GM21717 (cell line): ENCODE results near the gene VAV3.
"Not testable (repeated sequence)": the region's sequence is repeated elsewhere in the genome, so short reads cannot be mapped to it uniquely, and the experiment has no call there.

Experiments used
- ATAC-seq: cut with Tn5 transposase; IDR thresholded peaks from one replicate; pipeline ENCODE4 v1.9.1; 2021; ENCODE audit warnings: mild to moderate bottlenecking, moderate library complexity; ENCODE audit not compliant: unreplicated experiment

Gene VAV3

DNA sequence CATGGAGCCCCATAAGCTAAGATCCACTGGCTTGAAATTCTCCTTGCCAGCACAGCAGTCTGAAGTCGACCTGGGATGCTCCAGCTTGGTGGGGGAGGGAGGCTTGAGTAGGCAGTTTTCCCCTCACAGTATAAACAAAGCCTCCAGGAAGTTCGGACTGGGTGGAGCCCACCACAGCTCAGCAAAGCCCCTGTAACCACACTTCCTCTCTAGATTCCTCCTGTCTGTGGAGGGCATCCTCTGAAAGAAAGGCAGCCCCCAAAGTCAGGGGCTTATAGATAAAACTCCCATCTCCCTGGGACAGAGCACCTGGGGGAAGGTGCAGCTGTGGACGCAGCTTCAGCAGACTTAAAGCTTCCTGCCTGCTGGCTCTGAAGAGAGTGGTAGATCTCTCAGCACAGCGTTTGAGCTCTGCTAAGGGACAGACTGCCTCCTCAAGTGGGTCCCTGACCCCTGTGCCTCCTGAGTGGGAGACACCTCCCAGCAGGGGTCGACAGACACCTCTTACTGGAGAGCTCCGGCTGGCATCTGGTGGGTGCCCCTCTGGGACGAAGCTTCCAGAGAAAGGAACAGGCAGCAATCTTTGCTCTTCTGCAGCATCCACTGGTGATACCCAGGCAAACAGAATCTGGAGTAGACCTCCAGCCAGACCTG lies 120.3 kb downstream of the VAV3 start:
- not testable (repeated sequence) for ATAC-seq

DNA sequence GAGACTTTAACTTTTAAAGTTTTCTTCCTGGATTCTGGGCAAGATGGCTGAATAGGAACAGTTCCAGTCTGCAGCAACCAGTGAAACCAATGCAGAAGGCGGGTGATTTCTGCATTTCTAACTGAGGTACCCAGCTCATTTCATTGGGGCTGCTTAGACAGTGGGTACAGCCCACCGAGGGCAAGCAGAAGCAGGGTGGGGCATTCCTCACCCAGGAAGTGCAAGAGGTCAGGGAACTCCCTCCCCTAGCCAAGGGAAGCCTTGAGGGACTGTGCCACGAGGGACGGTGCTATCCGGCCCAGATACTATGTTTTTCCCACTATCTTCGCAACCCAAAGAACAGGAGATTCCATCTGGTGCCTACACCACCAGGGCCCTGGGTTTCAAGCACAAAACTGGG lies 121.0 kb downstream of the VAV3 start:
- no peak for ATAC-seq

DNA sequence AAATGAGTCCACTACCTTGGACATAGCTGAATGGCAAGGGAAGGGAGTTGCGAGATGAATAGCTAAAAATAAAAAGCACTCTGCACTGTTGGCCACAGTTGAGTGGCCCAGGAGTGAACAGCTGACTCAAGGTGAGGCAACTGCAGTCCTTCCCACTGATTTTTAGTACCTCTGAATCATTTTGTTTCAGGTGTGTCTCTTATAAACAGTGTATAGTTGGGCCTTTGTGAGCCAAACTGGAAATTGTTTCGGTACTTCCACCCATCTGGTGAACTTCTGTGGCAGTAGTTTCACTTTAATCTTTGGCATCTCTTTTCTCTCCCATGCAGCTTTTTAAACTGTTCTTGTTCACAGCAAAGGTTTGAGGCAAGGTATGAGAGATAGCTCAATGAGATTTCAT lies 122.7 kb downstream of the VAV3 start:
- ATAC-seq: no peak

DNA sequence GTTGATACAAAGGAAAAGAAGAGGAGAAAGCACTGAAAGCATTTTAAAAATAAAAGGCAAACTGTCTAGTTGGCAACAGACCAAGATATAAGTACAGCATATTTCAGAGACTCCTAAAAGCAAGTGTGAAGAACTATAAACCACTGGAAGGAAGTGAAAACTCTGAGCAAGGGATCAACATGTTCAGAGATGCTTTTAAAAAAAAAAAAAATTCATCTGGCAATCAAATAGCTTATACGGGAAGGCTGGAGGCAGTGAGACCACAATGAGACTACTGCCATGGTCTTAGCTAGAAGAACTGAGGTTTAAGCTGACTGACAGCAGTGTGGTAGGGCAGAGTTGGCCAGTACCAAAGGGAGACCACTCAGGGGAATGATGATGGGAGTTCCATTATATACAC lies 124.3 kb downstream of the VAV3 start:
- no peak for ATAC-seq

DNA sequence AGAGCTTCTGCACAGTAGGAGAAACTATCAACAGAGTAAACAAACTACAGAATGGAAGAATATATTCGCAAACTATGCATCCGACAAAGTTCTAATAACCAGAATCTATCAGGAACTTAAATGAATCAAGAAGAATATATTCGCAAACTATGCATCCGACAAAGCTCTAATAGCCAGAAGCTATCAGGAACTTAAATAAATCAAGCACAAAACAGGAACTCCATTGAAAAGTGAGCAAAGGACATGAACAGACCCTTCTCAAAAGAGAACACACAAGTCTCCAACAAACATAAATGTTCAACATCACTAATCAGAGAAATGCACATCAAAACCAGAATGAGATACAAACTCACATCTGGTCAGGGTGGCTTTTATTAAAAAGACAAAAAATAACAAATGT lies 126.9 kb downstream of the VAV3 start:
- no peak for ATAC-seq

DNA sequence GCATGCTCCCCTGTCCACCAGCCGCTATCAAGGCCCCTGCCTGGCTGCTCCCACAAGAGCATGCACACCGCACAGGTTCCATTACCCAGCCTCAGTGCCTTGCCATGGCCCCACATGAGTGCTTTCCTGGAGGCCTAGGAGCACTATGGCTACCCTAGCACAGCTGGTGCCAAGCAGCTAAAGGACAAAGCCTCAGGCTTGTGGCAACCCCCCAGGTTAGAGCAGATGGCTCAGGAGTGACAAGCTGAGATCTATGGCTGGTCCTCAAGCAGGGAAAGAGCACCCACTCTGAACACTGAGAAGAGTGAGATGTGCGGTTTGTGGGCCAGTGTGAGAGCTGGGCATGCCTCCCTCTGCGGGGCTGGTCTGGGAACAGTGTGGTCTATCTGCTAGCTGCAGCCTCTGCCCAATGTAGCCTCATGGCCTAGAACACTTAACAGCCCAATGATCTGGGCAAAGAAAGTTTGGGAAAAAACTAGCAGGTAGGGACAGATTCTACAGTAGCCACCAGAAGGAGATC lies 129.8 kb downstream of the VAV3 start:
- no peak for ATAC-seq

DNA sequence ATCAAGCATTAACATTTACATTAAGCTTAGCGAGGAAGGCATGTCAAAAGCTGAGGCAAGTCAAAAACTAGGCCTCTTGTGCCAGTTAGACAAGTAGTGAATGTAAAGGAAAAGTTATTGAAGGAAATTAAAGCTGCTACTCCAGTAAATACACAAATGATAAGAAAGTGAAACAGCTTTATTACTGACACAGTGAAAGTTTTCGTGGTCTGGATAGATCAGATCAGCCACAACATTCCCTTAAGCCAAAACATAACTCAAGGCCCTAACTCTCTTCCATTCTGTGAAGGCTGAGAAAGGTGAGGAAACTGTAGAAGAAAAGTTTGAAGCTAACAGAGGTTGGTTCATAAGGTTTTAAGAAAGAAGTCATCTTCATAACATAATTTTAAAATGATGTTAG lies 131.9 kb downstream of the VAV3 start:
- no peak for ATAC-seq

DNA sequence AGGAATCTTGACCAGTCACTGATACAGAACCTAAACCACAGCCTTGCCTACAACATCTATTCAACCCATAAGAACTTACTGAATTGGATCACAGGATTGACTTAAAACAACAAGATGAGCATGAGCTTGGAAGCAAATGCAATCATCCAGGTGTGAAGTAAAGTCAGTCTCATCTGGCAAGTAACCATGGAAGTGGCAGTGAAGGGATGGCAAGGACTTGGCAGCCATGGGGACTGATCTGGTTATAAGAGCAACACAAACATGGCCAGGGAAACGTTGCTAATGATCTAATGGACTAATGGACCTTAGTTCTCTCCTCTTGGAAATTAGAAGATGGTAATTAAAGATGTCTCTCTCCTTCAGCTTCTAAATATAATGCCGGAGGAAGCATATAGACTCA lies 133.1 kb downstream of the VAV3 start:
- ATAC-seq: no peak

DNA sequence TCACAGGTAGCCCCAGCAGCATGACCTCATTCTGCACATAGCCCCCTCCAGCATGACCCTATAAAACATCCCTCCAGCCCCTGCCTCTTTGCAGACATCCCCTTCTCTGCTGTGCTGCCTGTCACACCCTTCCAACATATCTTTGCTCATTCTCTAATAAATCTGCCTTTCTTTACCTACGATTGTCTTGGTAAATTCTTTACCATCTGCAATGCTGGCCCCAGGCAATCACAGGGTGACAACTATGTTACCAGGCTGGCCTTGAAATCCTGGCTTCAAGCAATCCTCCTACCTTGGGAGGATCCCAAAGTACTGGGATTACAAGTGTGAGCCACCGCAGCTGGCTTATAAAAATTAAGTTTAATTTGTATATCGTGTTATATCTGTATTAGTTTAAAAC lies 134.5 kb downstream of the VAV3 start:
- ATAC-seq: no peak

DNA sequence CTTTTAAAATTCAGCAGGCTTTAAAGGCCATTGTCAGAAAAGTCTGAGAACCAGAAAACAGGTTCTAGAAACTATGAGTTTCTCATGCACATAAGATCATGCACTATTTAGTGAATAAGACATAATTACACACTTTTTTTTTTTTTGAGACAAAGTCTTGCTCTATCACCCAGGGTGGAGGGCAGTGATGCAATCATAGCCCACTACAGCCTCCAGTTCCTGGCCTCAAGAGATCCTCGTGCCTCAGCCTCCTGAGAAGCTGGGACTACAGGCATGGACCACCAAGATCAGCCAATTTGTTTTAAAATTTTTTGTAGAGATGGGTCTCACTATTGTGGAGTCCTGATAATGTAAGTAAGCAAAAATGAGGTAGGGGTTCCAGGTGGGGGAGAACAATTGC lies 134.9 kb downstream of the VAV3 start:
- no peak for ATAC-seq

DNA sequence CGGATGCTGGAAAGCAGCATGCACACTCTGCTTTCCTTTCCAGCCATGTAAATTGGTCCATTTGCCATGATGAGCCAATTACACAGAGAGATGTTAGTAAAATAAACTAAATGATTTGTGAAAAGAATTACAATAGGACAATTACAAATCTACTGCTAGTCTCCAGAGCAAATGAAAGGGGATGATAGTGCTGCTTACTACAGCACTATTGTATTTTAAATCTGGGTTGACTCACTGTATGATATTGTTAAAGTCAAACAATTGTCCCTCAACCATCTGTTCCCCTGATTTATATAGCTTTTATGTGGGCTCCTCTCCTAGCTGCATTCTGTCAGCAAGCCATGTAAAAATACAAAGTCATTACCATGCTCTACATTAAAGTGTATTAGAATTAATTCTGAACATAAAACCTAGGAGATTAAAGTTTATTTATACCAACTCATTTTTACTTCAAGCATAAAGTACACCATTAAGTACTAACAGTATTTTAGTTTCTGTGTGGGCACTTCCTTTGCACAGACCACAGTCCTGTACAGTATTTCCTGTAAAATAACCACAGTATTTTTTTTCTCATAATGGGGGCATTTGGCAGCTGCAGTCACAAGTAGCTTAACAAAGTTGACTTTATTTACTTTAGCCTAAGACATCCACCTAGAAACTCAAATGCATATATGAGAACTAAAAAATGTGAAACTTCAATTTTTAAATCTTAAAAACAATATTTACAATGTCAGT lies 135.8 kb downstream of the VAV3 start:
- ATAC-seq: no peak

DNA sequence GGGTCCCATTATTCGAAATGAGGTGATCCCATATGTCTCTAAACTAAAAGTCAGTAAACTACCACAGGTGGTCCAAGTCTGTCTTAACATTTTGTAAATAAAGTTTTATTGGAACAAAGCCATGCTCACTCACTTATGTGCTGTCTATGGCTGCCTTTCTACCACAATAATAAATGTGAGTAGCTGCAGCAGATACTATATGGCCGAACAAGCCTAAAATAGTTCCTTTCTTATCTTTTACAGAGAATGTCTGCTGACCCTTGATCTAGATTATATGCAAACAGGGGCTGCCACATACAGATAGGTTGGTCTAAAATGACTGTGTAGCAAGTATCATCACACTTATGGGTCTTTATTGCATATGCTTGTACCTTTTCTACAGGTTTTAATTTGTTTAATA lies 140.0 kb downstream of the VAV3 start:
- ATAC-seq: no peak

DNA sequence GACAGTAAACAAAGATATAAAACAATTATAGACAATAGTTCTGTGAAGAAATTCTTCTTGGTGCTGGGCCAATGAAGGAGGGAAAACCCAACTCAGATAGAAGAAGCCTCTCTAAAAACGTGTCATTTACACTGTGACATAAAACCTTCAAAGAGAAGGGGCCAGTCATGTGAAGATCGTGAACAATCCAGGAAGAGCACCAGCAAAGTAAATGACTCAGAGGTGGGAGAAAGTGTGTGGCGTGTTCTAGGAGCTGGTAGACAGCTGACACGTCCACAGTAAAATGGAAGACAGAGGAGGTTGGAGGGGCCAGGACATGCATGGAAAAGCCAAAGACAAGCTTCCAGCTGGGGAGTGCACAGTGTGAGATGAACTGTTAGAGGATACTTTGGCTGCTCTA lies 143.6 kb downstream of the VAV3 start:
- ATAC-seq: no peak

DNA sequence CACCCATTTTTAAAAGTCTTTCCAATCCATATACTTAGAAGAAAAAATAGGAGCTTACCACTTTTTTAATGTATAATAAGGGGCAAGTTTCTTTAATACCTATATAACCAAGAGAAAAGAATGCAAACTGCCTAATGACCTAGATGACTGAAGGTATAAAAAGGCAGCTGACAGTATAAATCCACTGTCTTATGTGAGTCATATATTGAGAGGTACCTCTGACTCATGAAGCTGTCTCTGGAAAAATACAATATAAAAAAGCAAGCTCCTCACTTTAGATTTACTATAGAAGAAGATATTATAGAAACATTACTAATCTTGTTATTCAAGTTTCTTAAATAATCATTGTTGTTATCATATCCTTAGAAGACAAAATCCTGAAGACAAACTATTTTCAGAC lies 144.2 kb downstream of the VAV3 start:
- ATAC-seq: no peak

DNA sequence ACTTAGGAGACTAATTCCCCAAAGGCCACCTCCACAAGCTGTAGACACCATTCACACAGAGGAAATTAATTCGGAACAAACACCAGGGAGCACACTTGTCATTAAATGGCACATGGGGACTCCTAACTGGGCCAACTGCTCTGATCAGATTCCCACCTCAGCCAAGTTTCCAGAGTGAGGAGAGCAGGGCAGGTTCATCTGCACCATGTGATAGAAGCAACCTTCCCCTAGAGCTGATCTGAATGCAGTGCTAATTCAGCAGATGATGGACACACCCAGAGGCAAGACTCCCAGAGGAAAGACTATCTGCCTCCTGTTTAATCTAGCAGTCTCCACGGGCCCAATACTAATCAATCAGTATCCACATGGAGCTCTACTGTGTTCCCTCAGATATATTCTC lies 147.0 kb downstream of the VAV3 start:
- ATAC-seq: no peak

DNA sequence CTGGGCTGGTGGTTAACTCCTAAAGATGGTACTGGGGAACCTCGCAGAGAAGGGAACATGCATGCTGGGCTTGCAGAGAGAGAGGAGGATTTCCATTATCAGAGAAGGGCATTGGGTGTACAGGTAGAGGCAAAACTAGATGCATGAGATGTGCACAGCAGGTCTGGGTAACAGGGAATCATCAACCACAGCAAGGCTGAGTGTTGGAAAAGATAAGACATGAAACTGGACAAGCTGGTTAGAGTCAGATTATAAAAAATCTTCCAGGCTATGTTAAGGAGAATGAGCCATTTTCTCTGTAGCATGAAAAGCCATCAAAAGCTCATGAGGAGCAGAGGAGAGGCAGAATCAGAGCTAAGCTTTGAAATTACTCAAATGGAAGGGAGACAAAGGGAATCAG lies 147.8 kb downstream of the VAV3 start:
- no peak for ATAC-seq

DNA sequence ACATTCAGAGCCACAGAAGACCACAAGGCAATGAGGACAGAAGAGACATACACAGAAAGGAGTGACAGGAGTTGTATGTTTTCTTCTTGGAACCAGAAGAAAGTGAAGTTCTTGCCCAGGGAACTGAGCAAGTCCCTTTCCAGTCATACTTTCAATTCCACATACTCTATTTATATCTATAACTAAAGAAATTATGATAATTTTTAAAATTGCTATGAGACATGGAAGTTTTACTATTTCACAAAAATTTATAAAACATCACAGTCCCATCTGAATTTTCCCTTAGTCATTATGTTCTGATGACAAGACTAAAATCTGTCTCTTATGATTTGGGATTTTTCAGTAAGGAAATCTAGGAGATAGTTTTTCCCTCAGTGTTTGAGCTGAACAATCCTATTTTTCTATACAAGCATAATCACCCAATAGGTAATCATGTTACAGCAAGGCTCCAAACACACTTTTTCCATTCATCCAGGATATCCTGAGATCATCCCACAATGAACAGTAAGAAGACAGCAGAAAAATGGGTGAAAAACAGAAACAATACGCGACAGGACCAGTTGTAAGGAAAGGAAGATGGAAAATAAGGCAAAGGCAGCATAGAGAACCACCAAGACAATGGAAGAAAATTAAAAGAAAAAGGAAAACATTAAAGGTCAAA lies 154.6 kb downstream of the VAV3 start:
- no peak for ATAC-seq

DNA sequence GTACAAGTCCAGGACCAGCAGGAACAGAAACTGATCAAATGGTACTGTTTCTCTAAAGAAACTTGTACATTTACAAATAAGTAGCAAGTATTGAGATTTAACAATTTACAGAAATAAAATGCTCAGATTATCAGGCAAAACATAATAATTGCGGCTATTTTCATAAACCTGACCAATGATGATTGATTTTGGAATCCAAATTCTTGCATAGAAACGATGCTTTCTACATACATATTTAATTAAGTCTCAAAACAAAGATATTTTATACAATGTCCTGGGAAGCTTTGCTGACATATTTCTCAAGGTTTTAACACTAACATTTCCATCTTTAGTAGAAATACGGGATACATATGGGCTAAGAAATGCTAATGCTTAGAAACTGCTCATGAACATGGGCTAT lies 157.1 kb downstream of the VAV3 start:
- no peak for ATAC-seq

DNA sequence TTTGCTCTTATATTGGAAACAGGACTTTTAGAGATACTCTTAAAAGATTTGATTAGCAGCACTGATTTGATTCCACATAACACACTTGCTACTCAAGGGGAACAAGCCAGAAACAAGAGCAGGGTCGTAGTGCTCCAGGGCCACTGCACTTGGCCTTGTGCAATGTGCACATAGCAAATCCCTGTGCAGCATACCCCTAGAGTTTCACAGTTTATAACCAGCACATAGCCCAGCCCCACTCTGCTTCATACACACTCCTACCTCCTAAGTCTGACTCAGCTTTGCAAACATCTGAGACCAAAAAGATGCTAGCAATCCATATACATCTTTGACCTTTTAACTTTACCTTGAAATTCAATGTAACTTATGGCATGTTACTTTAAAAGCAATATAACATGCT lies 157.6 kb downstream of the VAV3 start:
- ATAC-seq: no peak

DNA sequence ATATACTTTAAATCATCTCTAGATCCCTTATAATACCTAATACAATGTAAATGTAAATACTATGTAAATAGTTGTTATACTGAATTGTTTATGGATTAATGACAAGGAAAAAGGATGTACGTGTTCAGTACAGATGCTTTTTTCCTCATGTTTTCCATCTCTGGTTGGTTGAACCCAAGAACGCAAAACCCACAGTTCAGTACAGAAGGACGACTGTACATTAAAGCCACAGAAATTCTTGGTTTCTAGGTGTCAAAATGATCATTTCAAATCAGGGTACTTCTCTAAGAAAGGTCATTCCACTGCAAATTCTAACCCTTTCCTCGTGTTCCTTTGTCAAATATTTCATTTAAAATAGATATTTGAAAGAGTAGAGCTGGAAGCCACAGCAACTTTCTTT lies 158.1 kb downstream of the VAV3 start:
- no peak for ATAC-seq

DNA sequence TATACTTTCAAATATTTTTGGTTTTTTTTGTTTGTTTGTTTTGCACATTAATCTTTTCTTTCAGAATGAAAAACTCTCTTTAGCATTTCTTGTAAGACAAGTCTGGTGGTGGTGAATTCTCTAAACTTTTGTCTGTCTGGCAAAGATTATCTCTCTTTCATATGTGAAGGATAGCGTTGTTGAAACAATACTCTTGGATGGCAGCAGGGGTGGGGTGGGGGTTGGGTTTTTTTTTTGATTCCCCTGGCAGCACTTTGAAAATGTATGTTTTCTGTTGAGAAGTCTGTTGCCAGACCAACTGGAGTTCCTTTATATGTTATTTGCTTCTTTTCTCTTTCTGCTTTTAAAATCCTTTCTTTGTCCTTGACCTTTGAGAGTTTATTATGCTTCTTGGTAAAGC lies 160.2 kb downstream of the VAV3 start:
- ATAC-seq: no peak

DNA sequence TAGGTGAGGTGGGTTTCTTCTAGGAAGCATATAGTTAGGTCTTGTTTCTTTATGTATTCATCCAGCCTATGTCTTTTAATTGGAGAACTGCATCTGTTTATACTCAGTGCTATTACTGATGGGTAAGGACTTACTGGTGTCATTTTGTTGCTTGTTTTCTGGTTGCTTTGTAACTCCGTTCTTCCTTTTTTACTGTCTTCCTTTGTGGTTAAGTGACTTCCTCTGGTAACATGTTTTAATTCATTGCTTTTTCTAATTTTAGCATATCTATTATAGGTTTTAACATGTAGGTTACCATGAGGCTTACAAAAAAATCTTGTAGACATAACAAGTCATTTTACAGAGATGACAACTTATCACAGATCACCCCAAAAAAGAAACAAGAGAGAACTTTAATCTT lies 160.8 kb downstream of the VAV3 start:
- ATAC-seq: no peak
